SK-N-MC (cell line): Measurements from ENCODE around the gene DGKD.

ENCODE experiments used
- EZH2 ChIP-seq: fragments of 200-600 bp; sonication (generic); IDR thresholded peaks from one replicate; pipeline ENCODE4 v1.6.1; 2017; ENCODE audit warnings: antibody characterized with exemption
- FOXP2 ChIP-seq: optimal IDR thresholded peaks from 2 replicates; pipeline ENCODE3; 2011; ENCODE audit warnings: mild to moderate bottlenecking, moderate library complexity; ENCODE audit not compliant: insufficient read depth; ENCODE audit errors: extremely low read length, control extremely low read depth
- POLR2AphosphoS5 ChIP-seq: IDR thresholded peaks from 2 replicates; pipeline ENCODE4 v1.6.1; 2012; ENCODE audit warnings: mild to moderate bottlenecking, low read depth, low read length, borderline replicate concordance

- TF ChIP-seq EZH2 (no peak), POLR2AphosphoS5 (no peak), FOXP2 (no peak)
These were observed 7.4 kb upstream of the DGKD start for GRCh38 chr2:233346930-233347329.
